Measurements from ENCODE around the gene PTPRA.

The PTPRA gene

GRCh38 chr20:2995796-2996195 is 122.5 kb downstream of the PTPRA start:
- no peak for DNase-seq (ENCODE audit: extremely low read depth, low read depth)
- TF ChIP-seq CTCF (IDR thresholded peaks at IDR 0.05; ENCODE audit: low read depth, low read length) = no peak

- DNase-seq (ENCODE audit: extremely low read depth, low read depth) = no peak
- TF ChIP-seq CTCF (IDR thresholded peaks at IDR 0.05; ENCODE audit: low read depth, low read length) = no peak
Measured at GRCh38 chr20:2998728-2999127, 125.4 kb downstream of the PTPRA start.

- peak; percentile 45 for TF ChIP-seq CTCF (IDR thresholded peaks at IDR 0.05; ENCODE audit: low read depth, low read length)
- peak; percentile 25 for DNase-seq (ENCODE audit: extremely low read depth, low read depth)
Measured at GRCh38 chr20:3000852-3001523, 127.7 kb downstream of the PTPRA start.

GRCh38 chr20:3003416-3003815 is 130.1 kb downstream of the PTPRA start:
- TF ChIP-seq CTCF (IDR thresholded peaks at IDR 0.05; ENCODE audit: low read depth, low read length) = no peak
- no peak for DNase-seq (ENCODE audit: extremely low read depth, low read depth)

GRCh38 chr20:3010985-3011723 is 137.9 kb downstream of the PTPRA start:
- no peak for DNase-seq (ENCODE audit: extremely low read depth, low read depth)
- TF ChIP-seq CTCF (IDR thresholded peaks at IDR 0.05; ENCODE audit: low read depth, low read length) = no peak

- TF ChIP-seq CTCF (IDR thresholded peaks at IDR 0.05; ENCODE audit: low read depth, low read length) = no peak
- DNase-seq (ENCODE audit: extremely low read depth, low read depth) = no peak
Measured at GRCh38 chr20:3011752-3012151, 138.5 kb downstream of the PTPRA start.

GRCh38 chr20:3013771-3014170 is 140.5 kb downstream of the PTPRA start:
- DNase-seq (ENCODE audit: extremely low read depth, low read depth) = no peak
- TF ChIP-seq CTCF (IDR thresholded peaks at IDR 0.05; ENCODE audit: low read depth, low read length) = no peak
